ENCODE data around the gene CD8A. TPM values are rescaled to one million over a fixed set of nuclear protein-coding genes. Genes with fewer than 3 reads are reported as not detected.

Gene CD8A
- total and polyA plus RNA-seq, 2 of the 8 experiments (the other 6 are each of a cell fraction or from before 2014, with no cell fraction given): 0.14 to 0.39 TPM

DNA sequence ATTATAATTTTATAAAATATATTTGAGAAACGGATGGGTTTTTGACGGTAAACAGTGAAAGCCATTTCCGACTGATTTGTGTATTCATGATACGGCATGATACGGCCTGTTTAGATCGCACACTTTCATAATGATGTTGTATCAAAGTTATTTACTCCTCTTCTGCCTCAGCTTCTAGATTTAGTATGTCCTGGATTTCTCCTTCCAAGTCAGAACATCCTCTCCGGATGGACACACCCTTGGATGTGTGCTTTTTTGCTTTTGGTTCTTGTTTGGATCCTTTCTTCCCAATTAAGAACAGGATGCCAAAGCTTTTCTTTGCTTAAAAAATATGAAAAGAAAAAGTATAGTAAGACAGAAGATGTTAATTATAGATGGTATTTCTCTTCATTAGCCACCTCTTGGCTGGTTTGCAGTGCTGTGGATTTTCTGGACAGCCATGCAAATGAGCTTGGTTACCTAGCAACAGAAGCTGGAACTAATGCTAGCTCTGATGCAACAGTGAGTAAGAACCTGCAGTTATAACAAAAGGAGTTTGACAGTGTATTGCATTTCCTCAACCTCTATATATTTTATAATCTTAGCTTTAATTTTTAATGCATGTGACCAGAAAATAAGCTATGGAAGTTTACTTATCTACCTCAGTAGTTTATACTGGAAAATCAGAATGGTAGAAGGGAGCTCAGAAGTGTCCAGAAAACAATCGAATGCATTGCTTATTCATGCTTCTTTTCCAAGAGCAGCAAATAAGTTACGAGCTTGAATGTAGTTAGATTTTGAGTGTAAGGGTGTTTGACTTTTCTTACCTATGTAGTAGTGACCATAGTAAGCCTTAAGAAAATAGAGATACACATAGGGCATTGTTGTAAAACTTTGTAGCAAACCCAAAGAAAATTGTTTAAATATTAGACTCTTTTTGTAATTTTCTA, 42.7 kb downstream of the CD8A start:
- H3K4me3 ChIP-seq (ENCODE audit: extremely low read depth in 1 of 4, insufficient read depth in 2 of 4, low read depth in 3 of 4, low read length in 4 of 4): no peak overlapping the region

More for the DNA sequence above, 42.7 kb downstream of the CD8A start:
- Histone ChIP-seq H3K79me2 (ENCODE audit: control insufficient read depth in 1 of 2, insufficient read depth in 2 of 2, low read length in 2 of 2) (peaks cover 2 to 80% of the 10 kb centered on the region in 2 experiments; a peak in 3 of 4 replicates), H2BK5ac (ENCODE audit: low read depth, low read length) (no peak overlapping the region; the same call in 1 of the 2 replicates), H4K91ac (replicated peaks; ENCODE audit: insufficient read length, low read length) (no peak overlapping the region), H2BK120ac (replicated peaks; ENCODE audit: low read depth, low read length) (no peak overlapping the region), H3K23me2 (ENCODE audit: low read depth, low read length) (no peaks in the 10 kb centered on the region), H3K56ac (replicated peaks; ENCODE audit: insufficient read length, low read depth, low read length) (no peak overlapping the region), H4K8ac (ENCODE audit: extremely low read depth, insufficient read depth, low read length) (no peak overlapping the region), H3K36me3 (ENCODE audit: control insufficient read depth in 2 of 4, insufficient read depth in 4 of 4, low read length in 3 of 4) (peaks cover 6 to 25% (median 14%) of the 10 kb centered on the region in 4 experiments; a peak in 7 of 8 replicates), H2BK20ac (ENCODE audit: low read length) (no peak overlapping the region), H2BK15ac (ENCODE audit: low read length) (no peak overlapping the region), H3K23ac (ENCODE audit: insufficient read length) (no peak overlapping the region), H3K18ac (ENCODE audit: extremely low read depth, low read length) (no peak overlapping the region), H3K4me2 (ENCODE audit: insufficient read depth in 1 of 2, low read depth in 2 of 2, low read length in 2 of 2) (no peak overlapping the region), H4K20me1 (replicated peaks in 1 of 2; ENCODE audit: control insufficient read depth in 1 of 2, insufficient read depth in 2 of 2, low read length in 2 of 2) (peaks cover under 1 to 5% of the 10 kb centered on the region in 2 experiments), H4K5ac (ENCODE audit: insufficient read length, low read depth, low read length) (no peak overlapping the region), H2AK5ac (ENCODE audit: low read depth, low read length) (peak overlapping the region; percentile 30; the same call in 1 of the 2 replicates), H3K9me3 (ENCODE audit: insufficient read depth in 2 of 2, low read depth in 1 of 2, low read length in 1 of 2) (peaks cover 0 to 9% of the 10 kb centered on the region in 2 experiments; a peak in 3 of 4 replicates), H2AFZ (ENCODE audit: low read length) (no peak overlapping the region), H3K27me3 (replicated peaks in 1 of 4; ENCODE audit: control insufficient read depth in 3 of 4, extremely low read depth in 1 of 4, insufficient read depth in 3 of 4, low read length in 3 of 4) (no peaks in the 10 kb centered on the region), H3K27ac (ENCODE audit: low read depth, low read length) (no peak overlapping the region), H3K4me1 (replicated peaks in 1 of 4; ENCODE audit: control insufficient read depth in 3 of 4, insufficient read depth in 4 of 4, low read length in 3 of 4) (peaks cover 0 to 2% (median 0%) of the 10 kb centered on the region in 4 experiments; a peak in 1 of 7 replicates), H3K14ac (ENCODE audit: insufficient read length) (no peak overlapping the region), H2BK12ac (ENCODE audit: low read depth, low read length) (no peak overlapping the region; the same call in 1 of the 2 replicates), H3K9ac (replicated peaks in 1 of 4; ENCODE audit: extremely low read depth in 1 of 4, low read depth in 3 of 4, low read length in 3 of 4) (no peak overlapping the region), H3K4ac (replicated peaks; ENCODE audit: insufficient read length, low read depth, low read length) (no peak overlapping the region), H3K79me1 (ENCODE audit: low read depth, low read length) (no peaks in the 10 kb centered on the region; the same call in 1 of the 2 replicates)
- ChIA-PET POLR2A (ENCODE audit: partially characterized antibody) (interaction anchor here (0.7 to 1.5 kb wide), 4 partner anchors 13 to 185 kb away, joined by 3 to 4 read pairs (median 4); partner anchors contain the start of gene CHMP3), CTCF (ENCODE audit: partially characterized antibody) (interaction anchor here (1.1 to 1.8 kb wide), 2 partner anchors 17 to 261 kb away, joined by 3 to 7 read pairs; no protein-coding TSS in a partner anchor)
- TF ChIP-seq ASH2L (IDR thresholded peaks at IDR 0.05; ENCODE audit: low read length) (no peak), CEBPB (IDR thresholded peaks at IDR 0.05; ENCODE audit: low read depth, low read length) (peak; percentile 97)
- WGBS, 2 experiments (ENCODE audit: extremely low coverage in 1 of 2, insufficient coverage in 1 of 2, insufficient read length in 1 of 2, insufficient replicate concordance in 2 of 2, low coverage in 1 of 2, low lambda C conversion rate in 2 of 2, missing lambda C conversion rate in 1 of 2): 87% methylated on average over 9 of the region's 9 CpGs; no CpG with 5 or more reads in 1 of the 2 experiments
- DNase-seq (ENCODE audit: low read depth in 1 of 2, low spot score in 2 of 2) (no peak), FAIRE-seq (peak; percentile 78)
